HuH-7.5 (cell line): Measurements from ENCODE around the gene LPIN1.

ENCODE experiments used
- DNase-seq: peaks from one replicate; pipeline ENCODE4 v3.0.0; 2011; ENCODE audit warnings: low spot score

LPIN1 gene

GRCh38 chr2:11786191-11786590 lies 39.8 kb downstream of the LPIN1 start:
- DNase-seq = no peak

GRCh38 chr2:11786592-11786991 lies 40.2 kb downstream of the LPIN1 start:
- no peak for DNase-seq

DNA sequence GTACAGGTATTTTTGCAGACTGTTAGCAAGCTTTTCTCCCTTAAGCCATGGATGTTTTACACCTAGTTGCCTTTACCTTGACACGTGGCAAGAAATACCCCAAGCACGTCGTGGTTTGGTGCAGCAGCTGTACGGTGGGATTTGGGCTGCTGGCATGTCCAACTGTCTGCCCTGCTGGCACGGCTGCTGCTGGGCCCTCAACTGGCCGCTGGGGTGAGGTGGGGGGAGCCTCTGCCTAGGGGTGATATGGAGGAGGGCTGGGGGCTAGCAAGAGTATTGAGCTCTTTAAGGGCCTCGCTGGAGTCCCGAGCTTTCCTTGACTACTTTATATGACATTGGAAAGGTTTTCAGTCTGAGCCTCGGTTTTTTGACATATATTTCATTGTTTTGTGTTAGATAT lies 41.6 kb downstream of the LPIN1 start:
- DNase-seq = no peak

DNA sequence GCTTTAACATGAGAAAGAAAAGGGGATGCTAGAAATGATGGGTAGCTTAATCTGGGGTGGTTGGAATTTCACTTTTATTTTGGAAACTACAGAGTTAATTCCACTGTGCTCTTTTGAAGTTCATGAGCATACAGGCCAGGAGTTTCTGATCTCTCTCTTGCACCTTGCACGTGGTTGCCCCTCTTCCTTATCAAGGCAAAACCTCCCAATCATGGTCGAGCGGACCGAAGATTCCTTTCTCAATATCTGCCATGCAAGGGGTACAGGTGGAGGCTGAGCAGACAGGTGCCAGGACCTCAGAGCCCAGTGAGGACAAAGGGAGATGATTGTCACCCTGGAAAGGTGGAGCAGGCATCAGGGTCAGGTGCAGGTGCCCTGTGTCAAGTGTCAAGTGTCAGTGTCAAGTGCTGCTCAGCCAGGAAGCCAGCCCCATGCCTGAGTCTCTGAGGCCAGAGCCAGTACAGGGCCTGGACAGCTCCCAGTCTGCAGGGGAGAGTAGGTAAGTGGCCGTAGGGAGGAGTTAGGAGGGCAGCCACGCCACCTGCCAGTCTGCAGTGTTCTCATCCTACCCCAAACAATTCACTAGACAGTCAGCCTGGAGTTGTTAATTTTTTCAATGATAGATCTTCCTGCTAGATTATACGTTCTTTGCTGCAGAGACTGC lies 42.2 kb downstream of the LPIN1 start:
- no peak for DNase-seq

DNA sequence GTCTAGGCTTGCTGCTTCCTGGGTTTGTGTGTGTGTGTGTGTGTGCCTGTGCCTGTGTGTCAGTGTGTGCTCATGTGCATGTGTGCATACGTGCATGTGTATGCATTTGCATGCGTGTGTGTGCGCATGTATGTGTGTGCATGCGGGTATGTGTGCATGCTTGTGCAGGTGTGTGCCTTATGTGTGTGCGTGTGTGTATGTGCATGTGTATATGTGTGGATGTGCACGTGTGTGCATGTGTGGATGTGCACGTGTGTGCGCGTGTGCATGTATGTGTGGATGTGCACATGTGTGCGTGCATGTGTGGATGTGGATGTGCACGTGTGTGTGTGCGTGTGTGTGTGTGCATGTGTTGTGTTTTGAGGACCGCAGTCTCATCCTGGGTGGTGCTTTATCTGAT lies 42.8 kb downstream of the LPIN1 start:
- no peak for DNase-seq

DNA sequence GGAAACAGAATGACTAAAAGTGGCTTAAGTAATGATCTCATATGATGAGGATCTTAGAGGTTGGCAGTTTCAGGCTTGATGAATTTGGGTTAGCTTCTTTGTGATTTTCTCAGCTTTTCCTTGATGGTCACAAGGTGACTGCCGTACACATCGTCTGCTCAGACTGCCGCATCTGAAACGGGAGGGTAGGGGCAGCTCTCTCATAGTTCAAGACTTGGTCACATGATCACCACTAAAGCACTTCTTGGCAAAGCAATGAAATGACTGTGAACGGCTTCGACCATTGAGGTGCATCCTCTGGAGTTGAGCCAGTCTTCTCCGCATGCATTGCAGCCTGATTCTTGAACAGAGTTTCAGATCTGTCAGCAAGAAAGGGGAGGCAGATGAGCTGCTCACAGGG lies 43.8 kb downstream of the LPIN1 start:
- DNase-seq = no peak

DNA sequence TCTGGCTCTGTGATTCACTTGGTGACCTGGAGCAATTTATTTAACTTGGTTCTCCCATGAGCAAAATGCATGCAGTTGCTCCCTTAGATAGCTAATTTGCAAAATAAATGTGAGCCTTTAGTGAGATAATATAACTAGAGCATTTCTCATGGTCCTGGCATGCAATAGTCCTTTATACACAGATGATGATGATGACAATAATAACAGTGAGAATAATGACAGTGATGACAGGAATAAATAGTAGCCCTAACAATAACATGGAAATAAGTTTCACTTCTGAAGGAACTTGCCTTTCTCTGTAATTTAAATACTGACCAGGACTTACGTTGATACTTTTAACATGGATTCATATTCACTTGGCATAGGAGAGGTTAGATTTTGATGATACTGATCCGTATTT lies 49.2 kb downstream of the LPIN1 start:
- DNase-seq = no peak

DNA sequence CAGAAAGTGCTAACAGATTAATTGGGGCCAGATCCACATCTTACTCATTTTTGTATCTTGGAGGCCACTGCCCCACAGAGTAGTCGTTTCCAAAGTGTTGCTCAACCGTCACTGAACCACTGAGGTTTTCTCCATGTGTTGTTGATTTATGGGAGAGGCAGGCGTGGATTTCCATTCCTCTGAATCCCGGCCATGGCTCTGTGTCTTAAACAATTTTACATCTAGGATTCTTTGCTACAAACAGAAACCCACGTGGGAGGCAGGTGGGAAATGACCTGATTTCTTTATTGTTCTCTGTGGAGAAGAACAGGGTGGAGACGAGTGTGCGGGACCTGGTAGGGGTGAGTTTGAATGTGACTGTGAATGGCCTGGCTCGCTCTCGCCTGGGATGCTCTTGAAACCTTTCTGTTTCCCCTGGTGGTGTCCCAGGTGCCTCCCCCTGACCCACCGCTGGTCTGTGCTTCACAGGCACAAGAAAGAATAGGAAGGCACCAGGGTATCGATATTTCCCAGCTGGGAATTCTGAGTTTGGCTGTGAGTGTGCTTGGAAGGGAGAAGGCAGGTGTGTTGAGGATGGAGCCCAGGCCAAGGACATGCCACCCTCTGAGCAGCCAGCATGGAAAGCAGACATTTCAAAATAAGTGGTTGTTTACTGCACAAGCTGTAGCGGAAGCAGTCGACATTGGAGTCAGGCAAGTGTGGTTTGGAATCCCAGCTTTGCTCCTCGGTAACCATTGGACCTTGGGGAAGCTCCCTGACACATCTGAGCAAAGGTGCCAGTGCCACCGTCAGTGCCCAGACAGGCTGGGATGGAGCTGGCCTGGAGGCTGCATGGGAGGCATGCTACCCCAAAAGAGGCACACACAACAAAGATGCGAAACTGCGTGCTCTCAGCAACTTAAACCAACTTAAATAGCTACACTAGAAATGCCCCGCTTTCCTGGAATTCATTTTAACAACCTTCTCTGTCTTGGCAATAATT lies 50.0 kb downstream of the LPIN1 start:
- no peak for DNase-seq

DNA sequence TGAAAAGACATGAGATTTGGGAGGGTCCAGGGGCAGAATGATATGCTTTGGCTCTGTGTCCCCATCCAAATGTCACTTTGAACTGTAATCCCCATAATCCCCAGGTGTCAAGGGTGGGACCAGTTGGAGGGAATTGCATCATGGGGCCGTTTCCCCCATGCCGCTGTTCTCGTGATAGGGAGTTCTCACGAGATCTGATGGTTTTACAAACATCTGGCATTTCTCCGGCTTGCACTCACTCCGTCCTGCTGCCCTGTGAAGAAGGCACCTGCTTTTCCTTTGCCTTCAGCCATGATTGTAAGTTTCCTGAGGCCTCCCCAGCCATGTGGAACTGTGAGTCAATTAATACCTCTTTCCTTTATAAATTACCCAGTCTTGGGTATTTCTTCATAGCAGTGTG lies 51.4 kb downstream of the LPIN1 start:
- DNase-seq = no peak

DNA sequence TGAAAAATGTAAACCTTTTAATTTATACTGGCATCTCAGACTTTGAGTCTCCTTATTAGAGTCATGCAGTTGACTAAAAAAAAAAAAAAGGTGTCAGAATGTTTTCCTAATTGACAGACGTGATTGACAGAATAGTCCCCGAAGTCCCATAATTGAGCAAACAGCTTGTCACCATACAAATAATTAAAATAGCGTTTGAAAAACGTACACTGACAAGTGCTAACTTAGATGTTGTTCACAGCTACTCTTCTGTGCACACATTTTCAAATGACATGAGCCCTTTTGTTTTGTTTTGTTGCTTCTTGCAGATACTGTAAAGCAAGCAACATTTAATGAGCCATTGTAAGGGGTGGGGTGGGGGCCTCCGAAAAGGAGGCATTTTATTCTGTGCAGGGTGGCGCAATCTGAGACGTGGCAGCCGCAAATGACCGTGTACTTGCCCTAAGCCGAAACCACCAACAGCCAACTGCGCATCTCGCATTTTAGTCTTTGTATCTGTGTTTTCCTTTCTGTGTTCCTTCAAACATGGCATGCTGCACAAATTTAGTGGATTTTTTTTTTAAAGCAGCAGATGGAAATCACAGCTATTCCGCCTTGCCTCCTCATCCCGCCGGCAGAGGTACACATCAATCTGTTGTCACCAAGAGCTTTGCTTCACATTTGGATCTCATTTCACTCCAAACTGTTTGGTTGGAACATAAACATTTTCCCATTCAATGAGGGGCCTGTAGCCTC lies 52.4 kb downstream of the LPIN1 start:
- DNase-seq = no peak

- no peak for DNase-seq
Observed at GRCh38 chr2:11799826-11800225, 53.4 kb downstream of the LPIN1 start.

GRCh38 chr2:11802782-11803191 lies 56.4 kb downstream of the LPIN1 start:
- DNase-seq = no peak

DNA sequence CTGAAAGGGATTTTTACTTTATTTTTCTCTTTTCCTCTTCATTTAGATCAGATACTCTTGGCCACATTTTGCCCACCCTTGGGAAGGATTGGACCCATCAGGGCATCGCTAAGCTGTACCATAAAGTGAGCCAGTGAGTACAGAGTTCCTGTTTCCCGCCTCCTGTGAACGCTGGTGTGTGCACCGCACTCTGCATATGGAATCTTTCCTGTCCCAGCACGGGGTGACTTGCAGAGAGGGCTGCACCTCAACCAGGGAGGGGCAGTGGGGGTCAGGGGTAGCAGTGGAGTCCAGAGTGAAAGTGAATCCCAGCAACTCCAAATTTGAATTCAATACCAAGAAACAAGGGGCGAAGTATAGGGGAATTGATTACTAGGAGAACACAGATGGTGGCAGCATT lies 58.6 kb downstream of the LPIN1 start:
- no peak for DNase-seq

DNA sequence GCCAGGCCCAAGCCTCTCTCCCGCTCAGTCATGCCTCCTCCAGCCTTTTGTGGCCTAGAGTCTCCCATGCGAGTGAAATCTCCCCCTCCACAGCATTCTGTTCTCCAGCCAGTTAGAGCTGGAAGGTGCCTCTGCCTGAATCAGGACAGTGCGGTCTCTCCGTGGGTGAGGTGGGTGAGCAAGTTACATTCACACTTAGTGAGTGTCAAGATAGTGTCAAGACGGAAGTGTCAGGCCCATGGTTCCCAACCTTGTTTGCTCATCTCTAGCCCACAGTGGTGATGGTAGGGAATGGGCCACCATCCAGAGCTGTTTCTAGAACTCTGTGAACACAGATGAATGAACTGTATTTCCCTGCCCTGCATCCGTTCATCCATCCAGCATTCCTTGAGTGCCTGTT lies 59.5 kb downstream of the LPIN1 start:
- DNase-seq = no peak

- DNase-seq = no peak
Observed at GRCh38 chr2:11807156-11808015, 61.0 kb downstream of the LPIN1 start.

DNA sequence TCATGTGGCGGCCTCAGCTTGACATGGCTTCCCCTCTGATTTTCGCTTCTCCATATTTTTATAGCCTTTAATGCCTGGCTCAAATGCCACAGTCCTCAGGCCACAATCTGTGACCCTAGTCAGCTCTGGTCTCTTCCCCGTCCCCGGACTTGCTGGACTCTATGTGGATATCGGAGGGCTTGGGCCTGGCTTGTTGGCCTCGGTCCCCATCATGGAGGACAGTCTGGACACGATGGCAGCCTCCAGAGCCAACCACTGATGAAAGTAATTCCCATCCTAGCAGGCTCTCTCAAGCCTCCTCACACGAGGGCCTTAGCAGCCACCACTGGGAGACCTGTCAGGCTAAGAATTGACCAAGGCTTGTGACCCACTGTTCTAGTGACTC lies 61.6 kb downstream of the LPIN1 start:
- no peak for DNase-seq

DNA sequence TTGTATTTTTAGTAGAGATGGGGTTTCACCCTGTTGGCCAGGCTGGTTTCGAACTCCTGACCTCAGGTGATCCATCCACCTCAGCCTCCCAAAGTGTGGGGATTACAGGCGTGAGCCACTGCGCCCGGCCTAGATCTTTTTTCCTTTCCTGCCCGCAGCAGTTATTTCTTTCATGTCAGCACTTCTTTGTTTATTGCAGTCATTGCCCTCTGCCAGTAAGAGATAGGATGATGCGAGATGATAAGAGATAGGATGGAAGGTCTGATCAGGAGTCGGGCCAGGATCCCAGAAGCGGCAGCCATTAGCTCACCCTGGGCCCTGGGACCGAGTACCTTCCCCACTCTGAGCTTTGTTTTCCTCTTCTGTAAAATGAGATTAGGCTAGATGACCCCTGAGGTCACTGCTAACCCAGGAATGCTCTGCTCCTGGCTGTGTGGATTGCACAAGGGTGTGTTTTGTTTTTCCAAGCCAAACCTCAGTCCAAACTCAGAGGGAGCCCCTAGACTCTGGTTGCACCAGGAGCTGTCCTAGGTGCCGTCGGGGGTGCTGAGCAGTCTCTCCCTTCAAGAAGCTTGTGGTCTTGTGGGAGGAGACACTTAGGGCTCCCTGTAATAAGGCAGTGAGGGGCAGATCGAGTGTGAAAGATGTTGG lies 63.3 kb downstream of the LPIN1 start:
- no peak for DNase-seq

- DNase-seq = no peak
Observed at GRCh38 chr2:11810237-11810977, 64.0 kb downstream of the LPIN1 start.

DNA sequence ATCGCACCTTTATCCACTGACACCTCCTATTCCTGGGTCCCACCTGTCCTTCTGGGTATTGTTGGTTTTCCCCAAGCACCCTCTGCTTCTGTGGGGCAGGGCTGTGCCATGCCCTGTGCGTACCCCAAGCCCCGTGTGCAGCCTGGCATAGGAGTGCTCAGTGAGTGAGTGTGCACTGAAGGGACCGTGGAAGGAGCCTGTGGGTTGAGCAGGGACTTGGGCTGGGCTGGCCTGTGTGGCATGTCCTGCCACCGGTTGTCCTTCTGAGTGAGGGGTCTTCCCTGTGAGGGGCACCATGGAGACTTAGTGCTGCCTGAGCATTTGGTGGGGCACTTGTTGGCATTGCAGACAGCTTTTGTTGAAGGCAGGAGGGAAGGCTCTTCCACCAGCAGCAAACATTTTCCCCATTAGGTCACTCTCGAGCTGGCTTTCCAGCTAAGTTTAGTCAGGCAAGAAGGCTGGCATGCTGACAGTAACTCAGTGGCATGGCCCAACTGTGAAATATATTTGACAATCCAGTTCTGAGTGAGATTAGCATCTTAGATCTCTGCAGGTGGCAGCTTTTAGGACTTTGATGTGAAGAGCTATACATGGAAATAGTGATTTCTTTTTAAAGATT lies 64.7 kb downstream of the LPIN1 start:
- DNase-seq = no peak
